GM15510 (cell line): ENCODE data around the gene VAV1.

Experiments
- POLR2A ChIP-seq: IDR thresholded peaks from 3 replicates; pipeline ENCODE4 v1.6.1; 2011; ENCODE audit warnings: borderline replicate concordance; ENCODE audit not compliant: insufficient read length; ENCODE audit errors: extremely low read depth

VAV1 gene

GRCh38 chr19:6744381-6745301 is 27.9 kb upstream of the VAV1 start:
- TF ChIP-seq POLR2A, result no peak

- TF ChIP-seq POLR2A, result no peak
These were observed 26.5 kb upstream of the VAV1 start for GRCh38 chr19:6745965-6746364.

GRCh38 chr19:6750062-6750461 is 22.4 kb upstream of the VAV1 start:
- TF ChIP-seq POLR2A, result no peak

- no peak for TF ChIP-seq POLR2A
These were observed 21.3 kb upstream of the VAV1 start for GRCh38 chr19:6751189-6751588.

- TF ChIP-seq POLR2A, result no peak
These were observed 20.0 kb upstream of the VAV1 start for GRCh38 chr19:6752256-6753177.

- TF ChIP-seq POLR2A, result no peak
These were observed 19.1 kb upstream of the VAV1 start for GRCh38 chr19:6753178-6754031.

GRCh38 chr19:6754136-6754535 is 18.4 kb upstream of the VAV1 start:
- no peak for TF ChIP-seq POLR2A

GRCh38 chr19:6754653-6755463 is 17.6 kb upstream of the VAV1 start:
- TF ChIP-seq POLR2A, result no peak

GRCh38 chr19:6760606-6761005 is 11.9 kb upstream of the VAV1 start:
- no peak for TF ChIP-seq POLR2A

- TF ChIP-seq POLR2A, result no peak
These were observed 11.3 kb upstream of the VAV1 start for GRCh38 chr19:6761053-6761676.

GRCh38 chr19:6765738-6766356 is 6.7 kb upstream of the VAV1 start:
- no peak for TF ChIP-seq POLR2A

- TF ChIP-seq POLR2A, result no peak
These were observed 6.0 kb upstream of the VAV1 start for GRCh38 chr19:6766357-6767080.
